Liver (tissue), 9 donors: Measurements from ENCODE around the gene SLX9. TPM values are rescaled to one million over a fixed set of nuclear protein-coding genes. Genes with fewer than 3 reads are reported as not detected.

Experiments used
- DNase-seq: peaks from one replicate; pipeline ENCODE4 v3.0.0-alpha.2; 2017; ENCODE audit warnings: low spot score
- H3K27ac ChIP-seq, 2 donors: one replicate each; pipeline ENCODE4 v1.7.0; 2013; ENCODE audit warnings: inconsistent platforms in 2 of 2, low read length in 2 of 2, control low read depth in 1 of 2, low read depth in 1 of 2, mild to moderate bottlenecking in 1 of 2
- H3K27me3 ChIP-seq, 4 donors: one replicate each; pipeline versions ENCODE4 v1.6.1 to v1.7.0; 2013; ENCODE audit warnings: low read length in 3 of 4, inconsistent platforms in 1 of 4, mild to moderate bottlenecking in 1 of 4, moderate library complexity in 1 of 4; ENCODE audit not compliant: control insufficient read depth in 4 of 4, insufficient read depth in 4 of 4
- H3K36me3 ChIP-seq, 4 donors: one replicate each; pipeline versions ENCODE4 v1.6.1 to v1.7.0; 2013; ENCODE audit warnings: low read length in 3 of 4, mild to moderate bottlenecking in 3 of 4, low read depth in 1 of 4, moderate library complexity in 1 of 4; ENCODE audit not compliant: control insufficient read depth in 4 of 4, insufficient read depth in 3 of 4
- H3K4me1 ChIP-seq, 4 donors: one replicate each; pipeline versions ENCODE4 v1.6.1 to v1.7.0; 2013; ENCODE audit warnings: low read length in 3 of 4, mild to moderate bottlenecking in 3 of 4, moderate library complexity in 1 of 4; ENCODE audit not compliant: control insufficient read depth in 4 of 4, insufficient read depth in 4 of 4
- H3K4me3 ChIP-seq, 3 donors: one replicate each; pipeline versions ENCODE4 v1.6.1 to v1.7.0; 2013; ENCODE audit warnings: low read length in 3 of 3, control low read depth in 1 of 3, low read depth in 1 of 3, mild to moderate bottlenecking in 1 of 3
- H3K9ac ChIP-seq, 2 donors: one replicate each; pipeline ENCODE4 v1.7.0; 2013; ENCODE audit warnings: low read length in 2 of 2, mild to moderate bottlenecking in 2 of 2, moderate library complexity in 2 of 2, control low read depth in 1 of 2, low read depth in 1 of 2
- H3K9me3 ChIP-seq, 4 donors: one replicate each; pipeline versions ENCODE4 v1.6.1 to v1.7.0; 2013; ENCODE audit warnings: low read length in 3 of 4; ENCODE audit not compliant: control insufficient read depth in 4 of 4
- ATF3 ChIP-seq: IDR thresholded peaks from 2 replicates; pipeline ENCODE4 v1.6.1; 2016; ENCODE audit warnings: antibody characterized with exemption
- CTCF ChIP-seq: fragments of 150-350 bp; IDR thresholded peaks from 2 replicates; pipeline ENCODE4 v1.5.1; 2017; ENCODE audit warnings: improper control_type of control experiment, low read depth, low read length; ENCODE audit not compliant: missing input control
- EGR1 ChIP-seq, 2 donors: IDR thresholded peaks; 2 replicates each; pipeline ENCODE4 v1.6.1; 2016 to 2018; ENCODE audit warnings: antibody characterized with exemption in 2 of 2, low read depth in 2 of 2
- FOXA1 ChIP-seq: IDR thresholded peaks from 2 replicates; pipeline ENCODE4 v1.6.1; 2016; ENCODE audit warnings: antibody characterized with exemption
- FOXA2 ChIP-seq: IDR thresholded peaks from 2 replicates; pipeline ENCODE4 v1.6.1; 2016; ENCODE audit warnings: antibody characterized with exemption
- GABPA ChIP-seq, 2 donors: IDR thresholded peaks in 1 of 2; conservative IDR thresholded peaks in 1 of 2; 2 replicates each; pipeline ENCODE4 v1.6.1; 2016; ENCODE audit warnings: antibody characterized with exemption in 2 of 2, mild to moderate bottlenecking in 1 of 2, moderate library complexity in 1 of 2
- HNF4A ChIP-seq, 2 donors: conservative IDR thresholded peaks; 2 replicates each; pipeline ENCODE4 v1.6.1; 2016; ENCODE audit warnings: antibody characterized with exemption in 2 of 2, mild to moderate bottlenecking in 2 of 2
- HNF4G ChIP-seq: IDR thresholded peaks from 2 replicates; pipeline ENCODE4 v1.6.1; 2016; ENCODE audit warnings: antibody characterized with exemption
- MAX ChIP-seq: IDR thresholded peaks from 2 replicates; pipeline ENCODE4 v1.6.1; 2016; ENCODE audit warnings: antibody characterized with exemption
- NR2F2 ChIP-seq: IDR thresholded peaks from 2 replicates; pipeline ENCODE4 v1.6.1; 2016; ENCODE audit warnings: antibody characterized with exemption
- RXRA ChIP-seq, 2 donors: IDR thresholded peaks; 2 replicates each; pipeline ENCODE4 v1.6.1; 2017 to 2018; ENCODE audit warnings: antibody characterized with exemption in 2 of 2, mild to moderate bottlenecking in 1 of 2
- SP1 ChIP-seq: IDR thresholded peaks from 2 replicates; pipeline ENCODE4 v1.6.1; 2018; ENCODE audit warnings: antibody characterized with exemption, mild to moderate bottlenecking
- TAF1 ChIP-seq: conservative IDR thresholded peaks from 2 replicates; pipeline ENCODE4 v1.6.1; 2016; ENCODE audit warnings: antibody characterized with exemption, mild to moderate bottlenecking
- YY1 ChIP-seq: IDR thresholded peaks from 2 replicates; pipeline ENCODE4 v1.6.1; 2016; ENCODE audit warnings: antibody characterized with exemption, mild to moderate bottlenecking
- ZBTB33 ChIP-seq: IDR thresholded peaks from 2 replicates; pipeline ENCODE4 v1.6.1; 2016; ENCODE audit warnings: antibody characterized with exemption
- WGBS: extraction: QIAGEN DNeasy Blood & Tissue Kit; methylation state at CpG from one replicate; pipeline ENCODE4 v1.1.7; 2013; 5-methylcytosine and 5-hydroxymethylcytosine counted together
- polyA plus RNA-seq, 2 donors: library from polyadenylated mRNA; stranded (reverse) in 1 of 2; unstranded in 1 of 2; fragments of 200-250 nt in 1 of 2; fragments of >200 nt in 1 of 2; fragmentation: Nextera tagmentation in 1 of 2; extraction: Ambion mirVana in 1 of 2; gene quantifications; one replicate each; pipeline versions ENCODE4 v1.2.1 to v1.2.3, GENCODE V29; 2013 to 2015
- total RNA-seq, 2 donors: library from RNA; depleted of rRNA; stranded (reverse); fragments of >200 nt; gene quantifications; one replicate each; pipeline ENCODE4 v1.2.3, GENCODE V29; 2014
- TF ChIP-seq, protein P1 (sequence below): IDR thresholded peaks from 2 replicates; pipeline ENCODE4 v1.6.1; 2016; ENCODE audit warnings: antibody characterized with exemption, mild to moderate bottlenecking
- donor health status: healthy.
- donor health status: healthy.
- donor health status: healthy.
- donor health status: healthy.
- donor health status: healthy.

SLX9 gene
- total and polyA plus RNA-seq, 4 donors: 7.5 to 20.3 (median 12.2) TPM

GRCh38 chr21:44987301-44987885, 47.6 kb downstream of the SLX9 start:
- no peak for DNase-seq
- Histone ChIP-seq H3K27ac (no peak overlapping the region), H3K9me3 (no peaks in the 10 kb centered on the region), H3K9ac (no peak overlapping the region), H3K27me3 (no peaks in the 10 kb centered on the region), H3K36me3 (no peaks in the 10 kb centered on the region), H3K4me3 (no peak overlapping the region), H3K4me1 (peaks cover 0 to 6% (median 0%) of the 10 kb centered on the region in 4 donors)
- 82% methylated on average over 23 of the region's 23 CpGs for WGBS
- no peak for TF ChIP-seq ATF3
- no peak for TF ChIP-seq HNF4A (conservative IDR thresholded peaks at IDR 0.05)
- TF ChIP-seq MAX: no peak
- no peak for TF ChIP-seq YY1
- no peak for TF ChIP-seq GABPA (IDR thresholded peaks at IDR 0.05 in 1 of 2, conservative IDR thresholded peaks at IDR 0.05 in 1 of 2)
- no peak for TF ChIP-seq ZBTB33
- TF ChIP-seq CTCF: no peak
- no peak for TF ChIP-seq EGR1 (IDR thresholded peaks at IDR 0.05; ENCODE audit: low read depth in 2 of 2)
- TF ChIP-seq TAF1: no peak
- TF ChIP-seq NR2F2: no peak
- TF ChIP-seq SP1: no peak
- no peak for TF ChIP-seq FOXA2
- TF ChIP-seq RXRA (IDR thresholded peaks at IDR 0.05): no peak
- TF ChIP-seq, protein P1, sequence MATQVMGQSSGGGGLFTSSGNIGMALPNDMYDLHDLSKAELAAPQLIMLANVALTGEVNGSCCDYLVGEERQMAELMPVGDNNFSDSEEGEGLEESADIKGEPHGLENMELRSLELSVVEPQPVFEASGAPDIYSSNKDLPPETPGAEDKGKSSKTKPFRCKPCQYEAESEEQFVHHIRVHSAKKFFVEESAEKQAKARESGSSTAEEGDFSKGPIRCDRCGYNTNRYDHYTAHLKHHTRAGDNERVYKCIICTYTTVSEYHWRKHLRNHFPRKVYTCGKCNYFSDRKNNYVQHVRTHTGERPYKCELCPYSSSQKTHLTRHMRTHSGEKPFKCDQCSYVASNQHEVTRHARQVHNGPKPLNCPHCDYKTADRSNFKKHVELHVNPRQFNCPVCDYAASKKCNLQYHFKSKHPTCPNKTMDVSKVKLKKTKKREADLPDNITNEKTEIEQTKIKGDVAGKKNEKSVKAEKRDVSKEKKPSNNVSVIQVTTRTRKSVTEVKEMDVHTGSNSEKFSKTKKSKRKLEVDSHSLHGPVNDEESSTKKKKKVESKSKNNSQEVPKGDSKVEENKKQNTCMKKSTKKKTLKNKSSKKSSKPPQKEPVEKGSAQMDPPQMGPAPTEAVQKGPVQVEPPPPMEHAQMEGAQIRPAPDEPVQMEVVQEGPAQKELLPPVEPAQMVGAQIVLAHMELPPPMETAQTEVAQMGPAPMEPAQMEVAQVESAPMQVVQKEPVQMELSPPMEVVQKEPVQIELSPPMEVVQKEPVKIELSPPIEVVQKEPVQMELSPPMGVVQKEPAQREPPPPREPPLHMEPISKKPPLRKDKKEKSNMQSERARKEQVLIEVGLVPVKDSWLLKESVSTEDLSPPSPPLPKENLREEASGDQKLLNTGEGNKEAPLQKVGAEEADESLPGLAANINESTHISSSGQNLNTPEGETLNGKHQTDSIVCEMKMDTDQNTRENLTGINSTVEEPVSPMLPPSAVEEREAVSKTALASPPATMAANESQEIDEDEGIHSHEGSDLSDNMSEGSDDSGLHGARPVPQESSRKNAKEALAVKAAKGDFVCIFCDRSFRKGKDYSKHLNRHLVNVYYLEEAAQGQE: no peak
- no peak for TF ChIP-seq HNF4G
- no peak for TF ChIP-seq FOXA1
